Measurements from ENCODE around the gene SPEN.
"Not testable (repeated sequence)": the region's sequence is repeated elsewhere in the genome, so short reads cannot be mapped to it uniquely, and the experiment has no call there.

SPEN gene

DNA sequence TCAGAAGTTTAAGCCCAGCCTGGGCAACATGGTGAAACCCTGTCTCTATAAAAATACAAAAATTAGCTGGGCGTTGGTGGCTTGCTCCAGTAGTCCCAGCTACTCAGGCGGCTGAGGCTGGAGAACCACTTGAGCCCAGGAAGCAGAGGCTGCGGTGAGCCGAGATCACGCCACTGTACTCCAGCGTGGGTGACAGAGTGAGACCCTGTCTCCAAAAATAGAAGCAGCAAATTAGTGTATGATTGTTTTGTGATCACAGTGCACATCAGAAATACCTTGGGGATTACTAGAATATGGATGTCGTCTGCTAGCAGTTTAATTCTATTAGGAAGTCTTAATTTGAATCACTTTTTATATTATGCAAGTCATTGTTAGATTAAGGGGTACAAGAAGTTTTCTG lies 69.4 kb downstream of the SPEN start:
- TF ChIP-seq, protein P1, sequence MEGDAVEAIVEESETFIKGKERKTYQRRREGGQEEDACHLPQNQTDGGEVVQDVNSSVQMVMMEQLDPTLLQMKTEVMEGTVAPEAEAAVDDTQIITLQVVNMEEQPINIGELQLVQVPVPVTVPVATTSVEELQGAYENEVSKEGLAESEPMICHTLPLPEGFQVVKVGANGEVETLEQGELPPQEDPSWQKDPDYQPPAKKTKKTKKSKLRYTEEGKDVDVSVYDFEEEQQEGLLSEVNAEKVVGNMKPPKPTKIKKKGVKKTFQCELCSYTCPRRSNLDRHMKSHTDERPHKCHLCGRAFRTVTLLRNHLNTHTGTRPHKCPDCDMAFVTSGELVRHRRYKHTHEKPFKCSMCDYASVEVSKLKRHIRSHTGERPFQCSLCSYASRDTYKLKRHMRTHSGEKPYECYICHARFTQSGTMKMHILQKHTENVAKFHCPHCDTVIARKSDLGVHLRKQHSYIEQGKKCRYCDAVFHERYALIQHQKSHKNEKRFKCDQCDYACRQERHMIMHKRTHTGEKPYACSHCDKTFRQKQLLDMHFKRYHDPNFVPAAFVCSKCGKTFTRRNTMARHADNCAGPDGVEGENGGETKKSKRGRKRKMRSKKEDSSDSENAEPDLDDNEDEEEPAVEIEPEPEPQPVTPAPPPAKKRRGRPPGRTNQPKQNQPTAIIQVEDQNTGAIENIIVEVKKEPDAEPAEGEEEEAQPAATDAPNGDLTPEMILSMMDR (IDR thresholded peaks at IDR 0.05; ENCODE audit: extremely low read depth, missing control alignments): no peak
- DNase-seq (ENCODE audit: low spot score): no peak

DNA sequence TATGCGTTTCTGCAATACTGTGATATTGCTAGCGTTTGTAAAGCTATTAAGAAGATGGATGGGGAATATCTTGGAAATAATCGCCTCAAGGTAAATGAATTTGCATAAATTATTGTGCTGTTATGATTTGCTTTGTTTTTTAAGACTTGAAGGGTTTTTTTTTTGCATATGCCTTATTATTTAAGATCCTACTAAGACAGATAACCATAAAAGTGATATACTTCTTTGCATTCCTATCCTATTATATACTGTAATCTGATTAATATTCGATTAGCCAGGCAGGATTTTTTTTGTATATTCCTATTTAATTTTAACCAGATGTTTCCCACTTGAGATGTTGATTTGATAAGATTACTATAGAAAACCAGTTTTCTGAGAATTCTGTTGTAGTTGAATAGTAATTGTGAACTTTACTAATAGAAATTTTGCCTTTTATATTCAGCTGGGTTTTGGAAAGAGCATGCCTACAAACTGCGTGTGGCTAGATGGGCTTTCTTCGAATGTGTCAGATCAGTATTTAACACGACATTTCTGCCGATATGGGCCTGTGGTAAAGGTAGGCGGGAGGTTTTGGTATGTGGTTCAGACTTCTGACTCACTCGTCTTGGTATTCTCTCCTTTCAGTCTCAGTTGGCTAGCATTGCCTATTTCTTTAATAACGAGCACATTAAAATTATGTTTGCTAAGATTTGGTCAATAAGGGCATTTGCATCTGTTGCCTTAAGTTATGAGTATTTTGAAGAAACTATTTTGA lies 71.6 kb downstream of the SPEN start:
- peak; percentile 64 for DNase-seq (ENCODE audit: low spot score)
- TF ChIP-seq, protein P1 (IDR thresholded peaks at IDR 0.05; ENCODE audit: extremely low read depth, missing control alignments): no peak

DNA sequence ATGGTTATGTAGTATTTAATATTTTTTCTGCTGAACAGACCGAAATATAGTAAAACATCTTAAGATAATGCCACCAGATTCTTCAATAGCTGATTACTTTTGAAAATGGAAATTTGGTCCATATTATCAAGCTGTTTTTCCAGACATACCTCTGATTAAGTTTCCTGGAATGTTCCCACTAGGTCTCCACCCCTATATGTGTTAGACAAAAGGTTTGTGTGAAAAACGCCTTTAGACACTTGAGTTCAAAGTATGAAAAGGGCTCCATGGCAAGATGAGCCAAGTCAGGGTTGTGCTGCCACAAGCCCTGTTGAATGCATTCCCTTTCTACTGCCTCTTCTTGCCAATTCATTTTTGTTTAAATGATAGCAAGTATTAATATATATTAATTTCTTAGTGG lies 75.7 kb downstream of the SPEN start:
- TF ChIP-seq, protein P1 (IDR thresholded peaks at IDR 0.05; ENCODE audit: extremely low read depth, missing control alignments): no peak
- DNase-seq (ENCODE audit: low spot score): no peak

DNA sequence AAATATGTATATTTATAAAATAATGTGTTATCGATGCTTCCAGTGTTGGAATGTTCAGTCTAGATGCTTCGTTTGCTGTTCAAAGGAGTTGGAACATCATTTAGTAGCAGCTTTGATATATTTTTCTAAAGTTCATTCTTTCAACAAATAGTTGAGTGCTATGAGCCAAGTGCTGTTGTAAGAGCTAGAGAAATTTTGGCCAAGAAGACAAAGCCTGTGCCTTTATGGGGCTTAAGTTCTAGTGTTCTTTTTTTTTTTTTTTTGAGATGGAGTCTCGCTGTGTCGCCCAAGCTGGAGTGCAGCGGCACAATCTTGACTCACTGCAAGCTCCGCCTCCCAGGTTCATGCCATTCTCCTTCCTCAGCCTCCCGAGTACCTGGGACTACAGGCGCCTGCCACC lies 78.9 kb downstream of the SPEN start:
- DNase-seq (ENCODE audit: low spot score): not testable (repeated sequence)

DNA sequence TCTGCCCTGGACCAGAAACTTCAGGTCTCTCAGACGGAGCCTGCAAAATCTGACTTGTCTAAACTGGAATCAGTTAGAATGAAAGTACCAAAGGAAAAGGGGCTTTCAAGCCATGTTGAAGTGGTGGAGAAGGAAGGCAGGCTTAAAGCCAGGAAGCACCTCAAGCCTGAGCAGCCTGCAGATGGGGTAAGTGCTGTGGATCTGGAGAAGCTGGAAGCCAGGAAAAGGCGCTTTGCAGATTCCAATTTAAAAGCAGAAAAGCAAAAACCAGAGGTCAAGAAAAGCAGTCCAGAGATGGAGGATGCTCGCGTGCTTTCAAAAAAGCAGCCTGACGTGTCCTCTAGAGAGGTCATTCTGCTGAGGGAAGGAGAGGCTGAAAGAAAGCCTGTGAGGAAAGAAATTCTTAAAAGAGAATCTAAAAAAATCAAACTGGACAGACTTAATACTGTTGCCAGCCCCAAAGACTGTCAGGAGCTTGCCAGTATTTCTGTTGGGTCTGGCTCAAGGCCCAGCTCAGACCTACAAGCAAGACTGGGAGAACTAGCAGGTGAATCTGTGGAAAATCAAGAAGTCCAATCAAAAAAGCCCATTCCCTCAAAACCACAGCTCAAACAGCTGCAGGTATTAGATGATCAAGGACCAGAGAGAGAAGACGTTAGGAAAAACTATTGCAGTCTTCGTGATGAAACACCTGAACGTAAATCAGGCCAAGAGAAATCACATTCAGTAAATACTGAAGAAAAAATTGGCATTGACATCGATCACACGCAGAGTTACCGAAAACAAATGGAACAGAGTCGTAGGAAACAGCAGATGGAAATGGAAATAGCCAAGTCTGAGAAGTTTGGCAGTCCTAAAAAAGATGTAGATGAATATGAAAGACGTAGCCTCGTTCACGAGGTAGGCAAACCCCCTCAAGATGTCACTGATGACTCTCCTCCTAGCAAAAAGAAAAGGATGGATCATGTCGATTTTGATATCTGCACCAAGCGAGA lies 81.8 kb downstream of the SPEN start:
- TF ChIP-seq, protein P1 (IDR thresholded peaks at IDR 0.05; ENCODE audit: extremely low read depth, missing control alignments): no peak
- no peak for DNase-seq (ENCODE audit: low spot score)

DNA sequence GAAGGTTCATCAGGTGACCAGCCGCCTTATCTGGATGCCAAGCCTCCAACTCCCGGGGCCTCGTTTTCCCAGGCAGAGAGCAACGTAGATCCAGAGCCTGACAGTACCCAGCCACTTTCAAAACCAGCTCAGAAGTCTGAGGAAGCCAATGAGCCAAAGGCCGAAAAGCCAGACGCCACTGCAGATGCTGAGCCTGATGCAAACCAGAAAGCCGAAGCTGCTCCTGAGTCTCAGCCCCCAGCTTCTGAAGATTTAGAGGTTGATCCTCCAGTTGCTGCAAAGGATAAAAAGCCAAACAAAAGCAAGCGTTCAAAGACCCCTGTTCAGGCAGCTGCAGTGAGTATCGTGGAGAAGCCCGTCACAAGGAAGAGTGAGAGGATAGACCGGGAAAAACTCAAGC lies 83.9 kb downstream of the SPEN start:
- TF ChIP-seq, protein P1 (IDR thresholded peaks at IDR 0.05; ENCODE audit: extremely low read depth, missing control alignments): no peak
- DNase-seq (ENCODE audit: low spot score): no peak

DNA sequence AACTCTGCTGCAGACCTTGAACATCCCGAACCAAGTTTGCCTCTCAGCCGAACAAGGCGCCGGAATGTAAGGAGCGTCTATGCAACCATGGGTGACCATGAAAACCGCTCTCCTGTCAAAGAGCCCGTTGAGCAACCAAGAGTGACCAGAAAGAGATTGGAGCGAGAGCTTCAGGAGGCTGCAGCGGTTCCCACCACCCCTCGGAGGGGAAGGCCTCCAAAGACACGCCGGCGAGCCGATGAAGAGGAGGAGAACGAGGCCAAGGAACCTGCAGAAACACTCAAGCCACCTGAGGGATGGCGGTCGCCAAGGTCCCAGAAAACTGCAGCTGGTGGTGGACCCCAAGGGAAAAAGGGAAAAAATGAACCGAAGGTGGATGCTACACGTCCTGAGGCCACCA lies 84.4 kb downstream of the SPEN start:
- TF ChIP-seq, protein P1 (IDR thresholded peaks at IDR 0.05; ENCODE audit: extremely low read depth, missing control alignments): no peak
- DNase-seq (ENCODE audit: low spot score): no peak

Measured in GM20000 (cell line).